Adrenal gland (tissue), 5 donors: ENCODE measurements around the gene ADAM10.

ENCODE experiments used
- POLR2A ChIP-seq, 2 donors: fragments of 450-650 bp; IDR thresholded peaks; one replicate each; pipeline ENCODE4 v1.6.1; 2017; ENCODE audit warnings: antibody characterized with exemption in 2 of 2, mild to moderate bottlenecking in 2 of 2, moderate library complexity in 1 of 2
- TF ChIP-seq, protein P1 (sequence below), 6 experiments: fragments of 450-650 bp in 4 of 6; fragments of 200-600 bp in 2 of 6; sonication (generic) in 1 of 6; IDR thresholded peaks; 1 replicate in 5 of 6; 2 replicates in 1 of 6; pipeline versions ENCODE4 v1.5.1 to v1.8.0; 2016 to 2021; ENCODE audit warnings: antibody characterized with exemption in 6 of 6, mild to moderate bottlenecking in 2 of 6, moderate library complexity in 1 of 6
- donor health status: DM: no; HTN: no; CAD: no.

GRCh38 chr15:58766290-58766689 is 16.8 kb upstream of the ADAM10 start:
- TF ChIP-seq, protein P1, sequence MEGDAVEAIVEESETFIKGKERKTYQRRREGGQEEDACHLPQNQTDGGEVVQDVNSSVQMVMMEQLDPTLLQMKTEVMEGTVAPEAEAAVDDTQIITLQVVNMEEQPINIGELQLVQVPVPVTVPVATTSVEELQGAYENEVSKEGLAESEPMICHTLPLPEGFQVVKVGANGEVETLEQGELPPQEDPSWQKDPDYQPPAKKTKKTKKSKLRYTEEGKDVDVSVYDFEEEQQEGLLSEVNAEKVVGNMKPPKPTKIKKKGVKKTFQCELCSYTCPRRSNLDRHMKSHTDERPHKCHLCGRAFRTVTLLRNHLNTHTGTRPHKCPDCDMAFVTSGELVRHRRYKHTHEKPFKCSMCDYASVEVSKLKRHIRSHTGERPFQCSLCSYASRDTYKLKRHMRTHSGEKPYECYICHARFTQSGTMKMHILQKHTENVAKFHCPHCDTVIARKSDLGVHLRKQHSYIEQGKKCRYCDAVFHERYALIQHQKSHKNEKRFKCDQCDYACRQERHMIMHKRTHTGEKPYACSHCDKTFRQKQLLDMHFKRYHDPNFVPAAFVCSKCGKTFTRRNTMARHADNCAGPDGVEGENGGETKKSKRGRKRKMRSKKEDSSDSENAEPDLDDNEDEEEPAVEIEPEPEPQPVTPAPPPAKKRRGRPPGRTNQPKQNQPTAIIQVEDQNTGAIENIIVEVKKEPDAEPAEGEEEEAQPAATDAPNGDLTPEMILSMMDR (IDR thresholded peaks at IDR 0.05) = no peak
- TF ChIP-seq POLR2A (IDR thresholded peaks at IDR 0.05) = no peak
